ENCODE results near the gene HNF1B.
"Not testable (repeated sequence)": the region's sequence is repeated elsewhere in the genome, so short reads cannot be mapped to it uniquely, and the experiment has no call there.

HNF1B gene, protein sequence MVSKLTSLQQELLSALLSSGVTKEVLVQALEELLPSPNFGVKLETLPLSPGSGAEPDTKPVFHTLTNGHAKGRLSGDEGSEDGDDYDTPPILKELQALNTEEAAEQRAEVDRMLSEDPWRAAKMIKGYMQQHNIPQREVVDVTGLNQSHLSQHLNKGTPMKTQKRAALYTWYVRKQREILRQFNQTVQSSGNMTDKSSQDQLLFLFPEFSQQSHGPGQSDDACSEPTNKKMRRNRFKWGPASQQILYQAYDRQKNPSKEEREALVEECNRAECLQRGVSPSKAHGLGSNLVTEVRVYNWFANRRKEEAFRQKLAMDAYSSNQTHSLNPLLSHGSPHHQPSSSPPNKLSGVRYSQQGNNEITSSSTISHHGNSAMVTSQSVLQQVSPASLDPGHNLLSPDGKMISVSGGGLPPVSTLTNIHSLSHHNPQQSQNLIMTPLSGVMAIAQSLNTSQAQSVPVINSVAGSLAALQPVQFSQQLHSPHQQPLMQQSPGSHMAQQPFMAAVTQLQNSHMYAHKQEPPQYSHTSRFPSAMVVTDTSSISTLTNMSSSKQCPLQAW

DNA sequence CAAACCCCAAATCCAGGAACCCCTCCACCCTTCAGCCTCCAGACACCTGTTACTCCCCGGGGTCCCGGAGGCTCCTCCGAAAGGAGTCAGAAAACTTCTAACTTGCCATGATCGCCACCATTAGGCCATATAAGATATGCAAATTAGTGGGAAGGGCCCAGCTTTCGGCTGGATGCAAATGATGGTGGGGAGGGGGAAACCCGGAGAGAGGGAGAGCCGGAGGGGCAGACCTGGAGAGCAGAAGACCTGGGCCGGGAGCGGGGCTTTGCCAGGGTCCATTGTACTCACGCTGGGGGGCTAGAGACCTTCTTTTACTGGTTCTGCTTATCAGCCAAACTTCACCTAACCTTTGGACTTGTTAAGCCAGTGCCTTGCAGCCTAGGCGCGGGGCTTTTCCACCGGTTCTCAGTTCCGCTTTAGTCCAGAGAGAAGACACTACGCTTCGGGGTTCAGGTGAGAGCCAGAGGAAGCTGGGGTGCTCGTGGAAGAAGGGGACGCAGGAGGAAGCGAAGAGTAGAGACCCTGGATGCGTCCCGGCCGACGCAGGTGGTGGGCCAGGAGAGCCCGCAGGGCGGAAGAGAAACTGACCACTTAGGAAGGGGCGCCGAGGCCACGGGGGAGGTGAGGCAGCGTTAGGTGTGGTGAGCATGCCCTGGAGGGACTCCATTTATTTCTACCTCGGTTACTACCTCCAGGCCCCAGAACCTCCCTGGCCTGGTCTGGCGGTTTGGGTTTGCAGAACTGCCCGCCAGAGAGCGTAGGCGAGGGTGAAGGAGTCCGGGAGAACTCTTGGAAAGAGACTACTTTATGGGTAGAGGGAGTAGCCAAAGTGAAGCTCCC is at the start of gene HNF1B:
Gene HNF1B, minus strand, starts transcription at position 99 of the 840 bp plus-strand sequence. CDS start 175 bp downstream, outside the sequence.
- in situ Hi-C loops (cut with MboI; ENCODE audit: low sequenced_read_pairs) = no loop called here

DNA sequence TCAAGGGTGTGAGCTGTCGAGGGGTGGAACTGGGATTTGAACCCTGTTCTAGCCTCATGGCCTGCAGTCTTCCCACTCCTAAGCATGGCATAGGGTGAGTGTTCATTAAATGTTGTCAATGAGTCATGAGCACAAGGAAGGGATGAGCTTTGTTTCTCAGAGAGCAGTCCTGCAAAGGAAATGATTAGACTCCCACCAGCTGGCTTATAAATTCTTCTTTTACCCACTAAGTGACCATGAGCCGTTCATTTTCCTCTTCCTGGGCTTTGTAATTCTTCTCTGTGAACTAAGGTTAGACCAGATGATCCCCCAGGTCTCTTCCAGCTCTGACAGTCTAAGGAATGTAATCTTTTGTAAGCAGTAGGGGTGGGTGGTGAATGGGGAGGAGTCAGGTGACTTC is 47.9 kb upstream of the HNF1B start:
- in situ Hi-C loops (cut with MboI; ENCODE audit: low sequenced_read_pairs) = no loop called here

DNA sequence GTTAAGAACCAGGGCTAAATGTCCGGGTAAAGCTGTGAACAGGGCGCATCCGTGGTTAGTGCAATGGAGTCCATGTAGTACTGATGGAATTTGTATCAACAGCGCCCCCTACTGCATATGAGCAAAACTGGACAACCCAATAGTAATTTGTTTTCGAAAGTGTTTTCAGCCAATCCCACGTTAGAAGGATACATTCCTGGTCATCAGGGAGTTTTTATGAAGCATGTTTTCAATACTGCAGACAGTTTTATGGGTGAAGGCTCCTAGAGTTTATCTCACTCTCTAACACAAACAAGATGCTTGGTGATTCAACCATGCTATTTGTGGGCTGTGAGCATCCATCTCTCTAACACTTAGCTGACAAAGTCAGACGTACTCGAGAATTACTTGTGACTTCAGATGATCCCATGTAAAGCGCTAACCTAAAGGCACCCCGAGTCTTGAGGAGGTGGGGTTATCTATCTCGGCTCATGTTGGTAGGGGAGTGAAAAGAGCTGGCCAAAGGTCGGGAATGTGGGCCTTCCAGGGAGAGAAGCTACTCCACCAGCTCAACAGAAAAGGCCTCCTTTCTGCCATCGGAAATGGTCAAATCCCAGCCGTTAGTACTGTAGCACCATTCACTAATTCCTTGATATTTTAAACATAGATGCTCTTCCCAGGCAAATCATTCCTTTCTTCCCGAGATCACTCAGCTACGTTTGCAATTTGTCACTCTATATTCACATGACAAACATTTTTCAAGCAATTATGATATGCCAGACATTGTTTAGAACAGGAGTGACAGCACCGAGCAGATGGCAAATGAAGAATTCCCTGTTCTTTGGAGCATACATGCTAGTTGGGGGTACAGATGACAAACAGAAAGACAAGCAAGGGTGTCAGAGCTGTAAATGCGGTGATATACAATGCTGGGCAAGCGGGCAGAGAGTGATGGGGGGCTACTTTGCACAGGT is 46.9 kb upstream of the HNF1B start:
- in situ Hi-C loops (cut with MboI; ENCODE audit: low sequenced_read_pairs) = no loop called here

GRCh38 chr17:37789771-37790541 is 45.1 kb upstream of the HNF1B start:
- in situ Hi-C loops (cut with MboI; ENCODE audit: low sequenced_read_pairs) = no loop called here

- in situ Hi-C loops (cut with MboI; ENCODE audit: low sequenced_read_pairs) = no loop called here
Measured at GRCh38 chr17:37789021-37789565, 44.2 kb upstream of the HNF1B start.

DNA sequence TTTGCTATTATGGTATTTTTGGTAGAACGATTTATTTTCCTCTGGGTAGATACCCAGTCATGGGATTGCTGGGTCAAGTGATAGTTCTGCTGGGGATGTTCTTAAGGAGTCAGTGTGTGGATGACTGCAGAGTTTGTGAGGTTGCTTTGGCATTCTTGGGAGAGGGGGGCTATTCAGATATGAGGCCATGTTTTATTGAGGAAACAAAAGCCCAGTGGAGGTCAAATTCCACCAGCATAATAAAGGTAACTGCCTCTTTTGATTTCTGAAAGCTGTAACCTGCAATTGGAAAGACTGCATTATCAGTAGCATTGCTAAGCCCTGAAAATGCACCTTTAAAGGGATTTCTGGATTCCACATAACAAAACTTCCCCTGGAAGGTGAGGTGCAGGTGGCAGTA is 43.7 kb upstream of the HNF1B start:
- in situ Hi-C loops (cut with MboI; ENCODE audit: low sequenced_read_pairs) = no loop called here

DNA sequence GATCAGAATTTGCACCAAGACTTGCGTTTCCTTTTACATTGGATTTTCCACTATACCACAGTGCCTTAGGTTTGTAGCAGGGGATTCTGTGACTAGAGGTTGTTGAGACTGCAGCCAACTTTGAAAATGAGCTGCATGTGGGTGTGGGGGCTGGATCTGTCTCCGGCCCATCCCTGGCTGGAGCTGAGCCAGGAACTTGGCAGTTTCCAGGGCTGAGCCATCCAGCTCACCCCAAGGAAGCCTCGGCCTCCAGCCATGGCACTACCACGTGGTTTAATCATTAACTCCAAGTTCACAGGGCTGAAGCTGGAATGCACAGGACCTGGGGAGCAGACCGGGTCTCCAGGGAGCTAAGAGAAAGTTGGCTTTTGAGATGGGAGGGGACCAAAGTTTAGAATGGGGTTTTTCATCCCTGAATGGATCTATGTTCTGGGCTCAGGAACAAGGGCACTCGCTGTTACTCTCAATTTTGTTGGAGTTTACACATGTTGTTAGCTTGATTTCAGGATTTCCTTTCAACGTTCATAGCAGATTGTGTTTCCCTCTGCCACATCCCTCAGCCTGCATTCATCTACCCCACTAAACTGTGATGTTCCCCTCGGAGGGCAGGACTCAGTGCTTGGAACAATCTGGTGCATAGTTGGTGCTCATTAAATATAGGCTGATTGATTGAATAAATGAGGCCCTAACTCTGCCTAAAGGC is 42.3 kb upstream of the HNF1B start:
- in situ Hi-C loops (cut with MboI; ENCODE audit: low sequenced_read_pairs) = no loop called here

GRCh38 chr17:37786481-37786880 is 41.6 kb upstream of the HNF1B start:
- in situ Hi-C loops (cut with MboI; ENCODE audit: low sequenced_read_pairs) = no loop called here

DNA sequence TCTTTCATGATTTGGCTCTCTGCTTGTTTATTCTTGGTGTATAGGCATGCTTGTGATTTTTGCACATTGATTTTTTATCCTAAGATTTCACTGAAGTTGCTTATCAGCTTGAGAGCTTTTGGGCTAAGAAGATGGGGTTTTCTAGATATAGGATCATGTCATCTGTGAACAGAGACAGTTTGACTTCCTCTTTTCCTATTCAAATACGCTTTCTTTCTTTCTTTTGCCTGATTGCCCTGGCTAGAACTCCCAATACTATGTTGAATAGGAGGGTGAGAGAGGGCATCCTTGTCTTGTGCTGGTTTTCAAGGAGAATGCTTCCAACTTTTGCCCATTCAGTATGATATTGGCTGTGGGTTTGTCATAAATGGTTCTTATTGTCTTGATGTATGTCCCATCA is 37.6 kb upstream of the HNF1B start:
- in situ Hi-C loops (cut with MboI; ENCODE audit: low sequenced_read_pairs) = not testable (repeated sequence)

- in situ Hi-C loops (cut with MboI; ENCODE audit: low sequenced_read_pairs) = no loop called here
Measured at GRCh38 chr17:37781451-37781850, 36.6 kb upstream of the HNF1B start.

DNA sequence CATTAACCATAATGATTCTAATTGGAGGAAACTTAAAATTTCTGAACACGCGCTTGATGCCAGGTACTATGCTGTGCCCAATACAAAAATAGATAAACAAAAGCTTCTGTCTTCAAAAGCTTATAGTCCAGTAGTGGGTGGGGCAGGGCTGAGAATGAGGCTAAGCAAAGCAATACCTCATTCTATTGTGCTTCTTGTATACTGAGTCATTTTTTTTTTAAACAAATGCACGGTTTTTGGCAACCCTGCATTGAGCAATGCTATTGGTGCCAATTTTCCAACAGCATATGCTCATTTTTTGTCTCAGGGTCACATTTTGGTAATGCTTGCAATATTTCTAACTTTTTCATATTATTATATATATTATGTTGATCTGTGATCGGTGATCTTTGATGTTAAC is 34.7 kb upstream of the HNF1B start:
- in situ Hi-C loops (cut with MboI; ENCODE audit: low sequenced_read_pairs) = no loop called here

- in situ Hi-C loops (cut with MboI; ENCODE audit: low sequenced_read_pairs) = no loop called here
Measured at GRCh38 chr17:37774504-37774903, 29.6 kb upstream of the HNF1B start.

DNA sequence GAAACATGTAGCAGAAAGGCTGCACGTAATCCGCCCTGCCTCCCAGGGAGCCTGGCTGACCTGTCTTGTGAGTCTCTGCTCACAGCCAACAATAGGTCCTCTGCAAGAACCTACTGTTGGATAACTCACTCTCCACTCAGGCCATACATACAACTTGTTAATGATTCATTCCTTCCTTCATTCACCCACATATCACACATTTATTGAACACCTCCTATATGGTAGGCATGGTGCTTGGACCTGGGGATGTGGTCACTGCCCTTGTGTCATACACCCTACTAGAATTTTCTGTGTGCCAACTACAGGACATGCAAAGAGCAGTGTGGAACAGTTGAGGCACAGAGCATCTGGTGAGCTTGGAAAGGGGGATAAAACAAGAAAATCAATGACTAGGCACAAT is 28.1 kb upstream of the HNF1B start:
- in situ Hi-C loops (cut with MboI; ENCODE audit: low sequenced_read_pairs) = no loop called here

GRCh38 chr17:37770631-37771518 is 26.0 kb upstream of the HNF1B start:
- in situ Hi-C loops (cut with MboI; ENCODE audit: low sequenced_read_pairs) = no loop called here

DNA sequence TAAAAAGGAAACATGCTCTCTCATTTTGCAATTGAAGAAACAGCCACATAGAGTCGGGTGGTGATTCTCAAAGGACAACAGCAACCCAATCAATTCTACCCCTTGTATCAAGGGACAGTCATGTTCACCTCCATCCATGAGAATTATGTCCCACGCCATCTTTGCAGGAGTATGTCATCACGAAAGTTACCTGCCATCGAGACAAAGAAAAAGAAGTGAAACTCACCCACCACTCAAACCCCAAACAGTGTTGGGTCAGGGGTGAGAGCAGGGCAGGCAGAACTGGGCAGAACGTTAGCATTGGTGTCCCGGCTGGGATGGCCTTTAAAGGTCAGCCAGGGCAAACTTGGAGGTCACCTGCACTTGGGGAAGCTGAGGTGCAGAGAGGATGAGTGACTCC is 24.2 kb upstream of the HNF1B start:
- in situ Hi-C loops (cut with MboI; ENCODE audit: low sequenced_read_pairs) = no loop called here

DNA sequence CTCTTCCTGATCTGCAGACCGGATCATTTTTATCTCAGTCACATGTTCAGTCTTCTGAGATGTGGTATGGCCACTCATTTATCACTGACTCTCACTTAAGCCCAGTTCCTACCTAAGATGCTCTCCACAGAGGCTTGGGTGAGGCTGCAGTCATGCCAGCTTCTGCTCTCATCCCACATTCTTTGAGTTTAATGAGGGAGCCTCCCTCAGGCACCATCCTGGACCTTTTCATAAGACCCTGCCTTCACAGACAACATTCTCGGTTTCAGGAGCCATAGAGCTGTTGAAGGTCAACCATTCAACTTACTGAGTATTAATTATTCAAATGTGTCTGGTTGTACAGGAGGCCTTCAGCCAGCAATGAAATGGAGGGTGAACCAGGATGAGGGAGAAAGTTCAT is 23.6 kb upstream of the HNF1B start:
- in situ Hi-C loops (cut with MboI; ENCODE audit: low sequenced_read_pairs) = no loop called here

- in situ Hi-C loops (cut with MboI; ENCODE audit: low sequenced_read_pairs) = no loop called here
Measured at GRCh38 chr17:37766971-37767370, 22.1 kb upstream of the HNF1B start.

DNA sequence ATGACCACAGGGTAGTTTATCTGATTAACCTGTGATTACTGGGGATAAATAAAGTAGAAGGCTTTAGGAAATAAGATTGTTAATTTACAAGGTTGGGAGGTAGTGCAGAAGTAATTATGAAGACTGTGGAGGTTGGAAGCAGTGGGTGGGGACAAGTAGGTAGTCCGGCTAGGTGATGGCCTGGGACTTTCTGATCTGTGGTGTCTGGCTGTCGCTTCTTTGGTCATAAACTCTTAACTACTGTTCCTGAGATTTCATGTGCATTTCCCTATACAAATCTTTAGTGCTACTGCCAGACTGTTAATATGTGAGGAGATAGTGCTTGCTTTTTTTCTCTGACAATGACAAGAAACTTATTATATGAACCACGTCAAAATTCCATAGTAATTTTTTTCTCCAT is 19.5 kb upstream of the HNF1B start:
- in situ Hi-C loops (cut with MboI; ENCODE audit: low sequenced_read_pairs) = no loop called here
